Measurements from ENCODE around the gene DNASE1L1. TPM values are rescaled to one million over a fixed set of nuclear protein-coding genes. Genes with fewer than 3 reads are reported as not detected.
A peak's percentile ranks its signal among the peaks of the same experiment; 100 is the strongest.

DNASE1L1 gene
- total RNA-seq, 1 donor: 74.6 TPM

DNA sequence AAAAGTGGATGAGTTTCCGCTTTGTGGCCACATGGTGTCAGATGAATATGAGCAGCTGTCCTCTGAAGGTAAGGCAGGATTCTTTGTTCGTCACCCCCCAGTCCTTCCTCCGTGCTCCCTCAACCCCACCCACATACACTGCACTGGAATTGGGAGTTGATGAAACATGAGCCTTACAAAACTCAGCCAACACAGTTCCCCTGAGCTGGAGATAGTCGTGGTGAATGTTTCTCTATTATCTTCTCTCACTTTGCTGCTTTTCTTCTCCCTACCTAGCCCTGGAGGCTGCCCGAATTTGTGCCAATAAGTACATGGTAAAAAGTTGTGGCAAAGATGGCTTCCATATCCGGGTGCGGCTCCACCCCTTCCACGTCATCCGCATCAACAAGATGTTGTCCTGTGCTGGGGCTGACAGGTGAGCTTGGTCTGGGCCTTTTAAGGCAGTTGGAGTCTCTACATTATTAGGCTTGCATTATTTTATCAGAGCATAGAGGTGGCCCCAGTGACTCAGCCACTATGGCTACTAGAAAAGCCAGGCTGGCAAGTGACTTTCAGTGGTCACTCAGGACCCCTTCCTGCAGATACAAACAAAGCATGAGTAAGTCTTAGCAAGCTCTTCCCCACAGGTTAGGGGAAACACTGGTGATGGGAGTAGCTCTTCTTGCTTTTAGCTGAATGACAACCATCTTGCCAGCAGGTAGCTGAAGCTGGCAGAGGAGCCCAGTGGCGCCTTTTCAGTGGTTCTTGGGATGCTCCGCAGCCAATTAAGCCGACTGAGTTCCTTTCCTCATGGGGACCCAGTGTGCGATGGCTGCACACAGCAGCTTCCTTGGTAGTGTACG, 9.3 kb downstream of the DNASE1L1 start:
- Histone ChIP-seq H3K9me3 (ENCODE audit: low read depth, low read length) (no peaks in the 10 kb centered on the region), H3K79me2 (ENCODE audit: insufficient read depth, low read length) (peaks cover 20% of the 10 kb centered on the region), H3K4me1 (ENCODE audit: insufficient read depth, low read length) (peaks cover 3% of the 10 kb centered on the region), H3K36me3 (ENCODE audit: insufficient read depth, low read length) (peaks cover 30% of the 10 kb centered on the region), H3K27ac (ENCODE audit: low read depth, low read length) (peak overlapping the region; percentile 87), H3K4me3 (ENCODE audit: insufficient read depth, low read length) (peak overlapping the region; percentile 79), H4K20me1 (ENCODE audit: insufficient read depth, low read length) (peaks cover 20% of the 10 kb centered on the region), H3K4me2 (ENCODE audit: insufficient read depth, low read length) (peak overlapping the region; percentile 85), H2AFZ (ENCODE audit: low read length) (no peak overlapping the region), H3K27me3 (ENCODE audit: insufficient read depth, low read length) (no peaks in the 10 kb centered on the region)
- TF ChIP-seq, protein P1, sequence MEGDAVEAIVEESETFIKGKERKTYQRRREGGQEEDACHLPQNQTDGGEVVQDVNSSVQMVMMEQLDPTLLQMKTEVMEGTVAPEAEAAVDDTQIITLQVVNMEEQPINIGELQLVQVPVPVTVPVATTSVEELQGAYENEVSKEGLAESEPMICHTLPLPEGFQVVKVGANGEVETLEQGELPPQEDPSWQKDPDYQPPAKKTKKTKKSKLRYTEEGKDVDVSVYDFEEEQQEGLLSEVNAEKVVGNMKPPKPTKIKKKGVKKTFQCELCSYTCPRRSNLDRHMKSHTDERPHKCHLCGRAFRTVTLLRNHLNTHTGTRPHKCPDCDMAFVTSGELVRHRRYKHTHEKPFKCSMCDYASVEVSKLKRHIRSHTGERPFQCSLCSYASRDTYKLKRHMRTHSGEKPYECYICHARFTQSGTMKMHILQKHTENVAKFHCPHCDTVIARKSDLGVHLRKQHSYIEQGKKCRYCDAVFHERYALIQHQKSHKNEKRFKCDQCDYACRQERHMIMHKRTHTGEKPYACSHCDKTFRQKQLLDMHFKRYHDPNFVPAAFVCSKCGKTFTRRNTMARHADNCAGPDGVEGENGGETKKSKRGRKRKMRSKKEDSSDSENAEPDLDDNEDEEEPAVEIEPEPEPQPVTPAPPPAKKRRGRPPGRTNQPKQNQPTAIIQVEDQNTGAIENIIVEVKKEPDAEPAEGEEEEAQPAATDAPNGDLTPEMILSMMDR (IDR thresholded peaks at IDR 0.05; ENCODE audit: extremely low read depth, low read depth, low read length): no peak
- peak; percentile 73 for DNase-seq (ENCODE audit: insufficient read length, low spot score, missing footprints)

DNA sequence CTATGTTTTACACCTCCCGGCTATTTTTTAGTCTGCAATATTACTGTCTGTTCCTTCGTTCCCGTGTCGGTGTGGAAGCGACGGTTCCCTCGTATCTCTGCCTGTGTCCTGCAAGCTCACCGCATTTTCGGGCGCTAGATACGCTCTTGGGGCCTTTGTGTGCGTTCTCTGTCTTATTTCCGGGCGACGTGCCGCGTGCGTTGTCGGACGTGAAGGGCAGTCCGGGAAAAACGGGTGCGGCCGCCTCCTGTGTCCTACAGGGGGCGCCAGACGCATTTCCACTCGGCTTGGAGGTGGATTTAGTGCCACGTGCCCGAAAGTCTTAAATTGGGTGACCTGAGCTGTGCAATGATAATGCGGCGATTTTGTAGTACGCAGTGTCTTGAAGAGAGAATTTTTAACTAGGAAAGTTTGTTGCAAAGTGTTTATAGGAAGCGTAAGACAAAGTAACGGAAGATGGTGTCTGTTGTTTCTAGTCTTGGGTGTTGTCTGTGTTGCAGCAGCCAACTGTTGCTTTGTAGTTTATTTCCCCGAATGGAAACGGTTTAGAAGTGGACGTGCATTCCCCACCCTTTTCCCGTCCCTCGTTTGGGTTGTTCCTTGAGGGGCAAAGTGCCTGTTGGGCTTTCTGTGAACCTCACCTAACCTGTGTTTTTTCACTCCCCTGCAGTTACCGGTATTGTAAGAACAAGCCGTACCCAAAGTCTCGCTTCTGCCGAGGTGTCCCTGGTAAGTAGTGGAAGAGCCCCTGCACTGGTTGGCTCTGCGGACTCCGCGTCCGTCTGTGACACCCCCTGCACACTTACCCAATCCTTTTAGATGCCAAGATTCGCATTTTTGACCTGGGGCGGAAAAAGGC, 10.2 kb downstream of the DNASE1L1 start:
- peaks cover 3% of the 10 kb centered on the region for H3K4me1 ChIP-seq (ENCODE audit: insufficient read depth, low read length)
- H3K27me3 ChIP-seq (ENCODE audit: insufficient read depth, low read length): no peaks in the 10 kb centered on the region
- H4K20me1 ChIP-seq (ENCODE audit: insufficient read depth, low read length): peaks cover 20% of the 10 kb centered on the region
- H3K36me3 ChIP-seq (ENCODE audit: insufficient read depth, low read length): peaks cover 30% of the 10 kb centered on the region
- H3K27ac ChIP-seq (ENCODE audit: low read depth, low read length): peak overlapping the region; percentile 87
- DNase-seq (ENCODE audit: insufficient read length, low spot score, missing footprints): peak; percentile 69
- H3K9me3 ChIP-seq (ENCODE audit: low read depth, low read length): no peaks in the 10 kb centered on the region
- peaks cover 20% of the 10 kb centered on the region for H3K79me2 ChIP-seq (ENCODE audit: insufficient read depth, low read length)
- H3K4me2 ChIP-seq (ENCODE audit: insufficient read depth, low read length): peak overlapping the region; percentile 85
- H3K4me3 ChIP-seq (ENCODE audit: insufficient read depth, low read length): peak overlapping the region; percentile 79
- TF ChIP-seq, protein P1 (IDR thresholded peaks at IDR 0.05; ENCODE audit: extremely low read depth, low read depth, low read length): peak; percentile 67
- H2AFZ ChIP-seq (ENCODE audit: low read length): no peak overlapping the region

GRCh38 chrX:154397888-154398667, 11.0 kb downstream of the DNASE1L1 start, which contains the start of gene RPL10:
TSS of gene RPL10 (plus strand) at chrX:154398377. CDS start at chrX:154398520, 143 bp downstream.
- H3K9me3 ChIP-seq (ENCODE audit: low read depth, low read length): no peaks in the 10 kb centered on the region
- peak within 1 kb of the TSS; percentile 79 for H3K4me3 ChIP-seq (ENCODE audit: insufficient read depth, low read length)
- peak within 1 kb of the TSS; percentile 85 for H3K4me2 ChIP-seq (ENCODE audit: insufficient read depth, low read length)
- peaks cover 30% of the 10 kb centered on the region for H3K36me3 ChIP-seq (ENCODE audit: insufficient read depth, low read length)
- TF ChIP-seq, protein P1 (IDR thresholded peaks at IDR 0.05; ENCODE audit: extremely low read depth, low read depth, low read length): no peak
- peaks cover 20% of the 10 kb centered on the region for H4K20me1 ChIP-seq (ENCODE audit: insufficient read depth, low read length)
- peaks cover 20% of the 10 kb centered on the region for H3K79me2 ChIP-seq (ENCODE audit: insufficient read depth, low read length)
- H3K27ac ChIP-seq (ENCODE audit: low read depth, low read length): peak within 1 kb of the TSS; percentile 91
- DNase-seq (ENCODE audit: insufficient read length, low spot score, missing footprints): peak; percentile 98
- peaks cover 3% of the 10 kb centered on the region for H3K4me1 ChIP-seq (ENCODE audit: insufficient read depth, low read length)
- no peaks in the 10 kb centered on the region for H3K27me3 ChIP-seq (ENCODE audit: insufficient read depth, low read length)
- peak within 1 kb of the TSS; percentile 22 for H2AFZ ChIP-seq (ENCODE audit: low read length)

Measured in osteoblast (primary cell).